ENCODE data around the gene BMS1. TPM values are rescaled to one million over a fixed set of nuclear protein-coding genes. Genes with fewer than 3 reads are reported as not detected.

BMS1 gene
- polyA plus RNA-seq, 1 of the 3 experiments (the other 2 are of a cell fraction): 4.9 TPM

DNA sequence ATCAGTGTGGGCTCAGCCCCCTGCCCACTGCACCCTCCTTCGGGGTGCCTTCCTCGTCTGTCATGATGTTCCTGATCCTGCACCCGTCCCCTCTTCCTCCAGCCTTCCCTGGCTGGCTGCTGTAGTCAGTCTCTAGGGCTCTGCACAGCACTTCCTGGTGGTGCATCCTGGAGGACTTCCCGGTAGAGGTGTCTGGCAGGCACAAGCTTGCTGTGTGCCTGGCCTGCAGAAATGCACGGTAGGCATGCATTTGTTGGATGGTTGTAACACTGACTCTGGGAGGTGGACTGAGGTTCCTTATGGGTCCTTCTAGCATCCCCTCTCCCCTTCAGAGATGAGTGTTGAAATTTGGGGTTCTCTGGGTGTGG is 92.8 kb downstream of the BMS1 start:
- ChIA-PET CTCF (interaction anchor here (0.6 to 2.2 kb wide), 6 partner anchors 95 to 229 kb away, joined by 3 to 6 read pairs (median 3); no protein-coding TSS in a partner anchor), POLR2A (interaction anchor here (0.9 to 1.2 kb wide), 3 partner anchors 185 to 221 kb away, joined by 3 to 4 read pairs (median 3); partner anchors contain the start of gene RET)

GRCh38 chr10:42875798-42876341 is 93.3 kb downstream of the BMS1 start:
- ChIA-PET POLR2A (interaction anchor here (0.9 to 1.2 kb wide), 3 partner anchors 184 to 220 kb away, joined by 3 to 4 read pairs (median 3); partner anchors contain the start of gene RET), CTCF (interaction anchor here (0.6 to 2.2 kb wide), 4 partner anchors 94 to 229 kb away, joined by 3 to 6 read pairs (median 4); no protein-coding TSS in a partner anchor)
- Histone ChIP-seq H3K36me3 (replicated peaks in 1 of 2; ENCODE audit: control insufficient read depth in 1 of 2, insufficient read depth in 2 of 2, low read length in 1 of 2) (no peaks in the 10 kb centered on the region), H3K9me3 (no peaks in the 10 kb centered on the region), H3K4me2 (peak overlapping the region; percentile 49; the same call in 1 of the 2 replicates), H3K9me2 (no peaks in the 10 kb centered on the region), H3K9ac (no peak overlapping the region), H3K4me3 (ENCODE audit: low read depth in 2 of 2, low read length in 1 of 2) (no peak overlapping the region; a peak in 1 of 4 replicates), H3F3A (replicated peaks; ENCODE audit: insufficient read depth) (no peaks in the 10 kb centered on the region), H3K27ac (ENCODE audit: low read depth in 2 of 2, low read length in 1 of 2) (peak overlapping the region in 1 of 2 experiments; percentile 35; a peak in 2 of 4 replicates), H2AFZ (ENCODE audit: low read depth) (no peak overlapping the region), H3K79me2 (ENCODE audit: insufficient read depth) (no peaks in the 10 kb centered on the region), H4K20me1 (ENCODE audit: insufficient read depth) (no peaks in the 10 kb centered on the region), H3K27me3 (ENCODE audit: insufficient read depth) (no peaks in the 10 kb centered on the region), H3K4me1 (ENCODE audit: control insufficient read depth in 1 of 2, insufficient read depth in 2 of 2, low read depth in 1 of 2, low read length in 1 of 2) (peaks cover 0 to 77% of the 10 kb centered on the region in 2 experiments; a peak in 2 of 4 replicates)
- 23% methylated on average over 11 of the region's 12 CpGs for WGBS (ENCODE audit: low lambda C conversion rate)
- peak; percentile 59 for DNase-seq
- TF ChIP-seq GATA2 (CRISPR knock-in tag; IDR thresholded peaks at IDR 0.05): no peak

More for the DNA sequence above, 92.8 kb downstream of the BMS1 start:
- H3K4me1 ChIP-seq (ENCODE audit: control insufficient read depth in 1 of 2, insufficient read depth in 2 of 2, low read depth in 1 of 2, low read length in 1 of 2): peaks cover 0 to 82% of the 10 kb centered on the region in 2 experiments; a peak in 2 of 4 replicates
- peak overlapping the region in 1 of 2 experiments; percentile 35; a peak in 2 of 4 replicates for H3K27ac ChIP-seq (ENCODE audit: low read depth in 2 of 2, low read length in 1 of 2)
- peak overlapping the region; percentile 49; the same call in 1 of the 2 replicates for H3K4me2 ChIP-seq
- no peaks in the 10 kb centered on the region for H3K79me2 ChIP-seq (ENCODE audit: insufficient read depth)
- H3K9me3 ChIP-seq: no peaks in the 10 kb centered on the region
- no peaks in the 10 kb centered on the region for H3F3A ChIP-seq (replicated peaks; ENCODE audit: insufficient read depth)
- DNase-seq: no peak
- no peaks in the 10 kb centered on the region for H3K9me2 ChIP-seq
- H3K27me3 ChIP-seq (ENCODE audit: insufficient read depth): no peaks in the 10 kb centered on the region
- H3K4me3 ChIP-seq (ENCODE audit: low read depth in 2 of 2, low read length in 1 of 2): no peak overlapping the region
- no peaks in the 10 kb centered on the region for H4K20me1 ChIP-seq (ENCODE audit: insufficient read depth)
- H3K9ac ChIP-seq: no peak overlapping the region
- no peaks in the 10 kb centered on the region for H3K36me3 ChIP-seq (replicated peaks in 1 of 2; ENCODE audit: control insufficient read depth in 1 of 2, insufficient read depth in 2 of 2, low read length in 1 of 2)
- TF ChIP-seq USF1 (IDR thresholded peaks at IDR 0.05; ENCODE audit: borderline replicate concordance, low read depth): no peak
- no peak for TF ChIP-seq FOXJ3 (CRISPR knock-in tag; IDR thresholded peaks at IDR 0.05)
- TF ChIP-seq SIN3A (IDR thresholded peaks at IDR 0.05; ENCODE audit: borderline replicate concordance, low read depth, low read length): no peak
- no peak for TF ChIP-seq FOSL2 (IDR thresholded peaks at IDR 0.05; ENCODE audit: borderline replicate concordance, low read depth)
- TF ChIP-seq NFIC (IDR thresholded peaks at IDR 0.05; ENCODE audit: borderline replicate concordance): no peak
- no peak for TF ChIP-seq NRF1 (IDR thresholded peaks at IDR 0.05; ENCODE audit: low read depth, low read length)
- no peak for TF ChIP-seq POLR2AphosphoS5 (IDR thresholded peaks at IDR 0.05; ENCODE audit: low read depth, low read length)
- no peak for TF ChIP-seq RCOR1 (IDR thresholded peaks at IDR 0.05; ENCODE audit: low read length)
- no peak for TF ChIP-seq RAD21 (IDR thresholded peaks at IDR 0.05; ENCODE audit: low read length)
- TF ChIP-seq, protein P1, sequence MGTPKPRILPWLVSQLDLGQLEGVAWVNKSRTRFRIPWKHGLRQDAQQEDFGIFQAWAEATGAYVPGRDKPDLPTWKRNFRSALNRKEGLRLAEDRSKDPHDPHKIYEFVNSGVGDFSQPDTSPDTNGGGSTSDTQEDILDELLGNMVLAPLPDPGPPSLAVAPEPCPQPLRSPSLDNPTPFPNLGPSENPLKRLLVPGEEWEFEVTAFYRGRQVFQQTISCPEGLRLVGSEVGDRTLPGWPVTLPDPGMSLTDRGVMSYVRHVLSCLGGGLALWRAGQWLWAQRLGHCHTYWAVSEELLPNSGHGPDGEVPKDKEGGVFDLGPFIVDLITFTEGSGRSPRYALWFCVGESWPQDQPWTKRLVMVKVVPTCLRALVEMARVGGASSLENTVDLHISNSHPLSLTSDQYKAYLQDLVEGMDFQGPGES (IDR thresholded peaks at IDR 0.05; ENCODE audit: low read depth, low read length): no peak
- TF ChIP-seq GABPA (IDR thresholded peaks at IDR 0.05; ENCODE audit: low read depth): no peak
- TF ChIP-seq SMC3 (IDR thresholded peaks at IDR 0.05; ENCODE audit: low read depth, low read length): no peak
- TF ChIP-seq EP300 (IDR thresholded peaks at IDR 0.05; ENCODE audit: borderline replicate concordance in 1 of 2, low read depth in 1 of 2, low read length in 1 of 2): no peak
- no peak for TF ChIP-seq GATA2 (CRISPR knock-in tag; IDR thresholded peaks at IDR 0.05)
- no peak for TF ChIP-seq MEF2A (IDR thresholded peaks at IDR 0.05; ENCODE audit: borderline replicate concordance, low read depth)
- WGBS (ENCODE audit: low lambda C conversion rate): 37% methylated on average over 4 of the region's 5 CpGs
- H2AFZ ChIP-seq (ENCODE audit: low read depth): no peak overlapping the region
